Type B pancreatic cell (in vitro differentiated cells): ENCODE measurements around the gene NTMT1. TPM values are rescaled to one million over a fixed set of nuclear protein-coding genes. Genes with fewer than 3 reads are reported as not detected.

ENCODE experiments used
- DNase-seq: peaks from one replicate; pipeline ENCODE4 v3.0.0; 2021; ENCODE audit warnings: mixed read lengths; ENCODE audit not compliant: unreplicated experiment; ENCODE audit errors: extremely low spot score
- H3K27ac Mint-ChIP-seq: 2 replicates; pipeline ENCODE4 v1.8.0; 2021; ENCODE audit warnings: mild to moderate bottlenecking, mixed read lengths
- H3K27me3 Mint-ChIP-seq: 2 replicates; pipeline ENCODE4 v1.8.0; 2021; ENCODE audit warnings: mixed read lengths
- H3K36me3 Mint-ChIP-seq: 2 replicates; pipeline ENCODE4 v1.8.0; 2021; ENCODE audit warnings: mixed read lengths
- H3K4me1 Mint-ChIP-seq: one replicate; pipeline ENCODE4 v1.8.0; 2021; ENCODE audit warnings: mixed read lengths; ENCODE audit not compliant: unreplicated experiment
- H3K4me3 Mint-ChIP-seq: 2 replicates; pipeline ENCODE4 v1.8.0; 2021; ENCODE audit warnings: mild to moderate bottlenecking, mixed read lengths
- H3K9me3 Mint-ChIP-seq: 2 replicates; pipeline ENCODE4 v1.8.0; 2021; ENCODE audit warnings: mixed read lengths
- CTCF ChIP-seq: fragments of 200-600 bp; sonication (generic); conservative IDR thresholded peaks from 2 replicates; pipeline ENCODE4 v1.5.0; 2021; ENCODE audit warnings: antibody characterized with exemption, mild to moderate bottlenecking
- total RNA-seq: library from RNA; stranded (reverse); gene quantifications from 2 replicates; pipeline ENCODE4 v1.2.1, GENCODE V29; 2021; ENCODE audit warnings: low replicate concordance

The NTMT1 gene
- total RNA-seq, 1 donor from 2014 or later: 33.5 TPM

DNA sequence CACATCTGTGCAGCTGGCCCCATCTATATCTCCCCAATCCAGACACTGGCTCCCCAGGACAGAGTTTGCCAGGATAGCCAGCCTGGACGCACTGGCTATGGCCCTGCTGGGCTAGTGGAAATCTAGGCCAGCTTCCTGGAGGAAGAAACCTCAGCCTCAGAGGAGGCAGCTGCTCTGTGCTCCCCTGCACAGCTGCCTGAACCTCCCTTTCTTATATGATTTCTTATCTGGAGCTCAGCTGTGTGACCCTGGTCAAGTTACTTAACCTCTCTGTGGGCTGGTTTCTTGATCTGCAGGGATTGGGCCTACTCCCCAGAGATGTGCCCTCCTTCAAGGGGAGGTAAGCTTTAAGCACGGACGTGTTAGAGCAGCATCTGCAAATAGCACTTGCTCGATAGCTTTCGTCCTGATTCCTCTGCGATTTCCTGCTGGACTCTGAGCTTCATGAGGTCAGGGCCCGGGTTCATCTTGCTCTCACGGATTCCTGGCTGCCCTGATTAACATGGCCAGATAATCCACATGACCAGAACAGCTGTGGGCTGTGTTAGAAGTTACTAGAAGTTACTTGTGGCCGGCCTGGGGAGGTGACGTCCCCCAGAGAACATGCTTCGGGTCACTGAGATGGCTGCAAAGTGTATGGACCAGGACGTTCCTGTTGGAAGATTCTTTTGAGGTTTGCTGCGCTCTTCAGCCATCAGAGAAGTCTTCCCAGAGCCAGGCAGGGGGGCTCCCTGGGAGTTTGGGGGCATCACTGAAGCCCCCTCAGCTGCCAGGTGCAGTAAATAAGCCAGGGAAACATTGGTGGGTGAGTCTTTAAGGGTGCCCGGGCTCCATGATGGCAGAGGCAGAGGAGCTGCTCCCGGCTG is 19.6 kb upstream of the NTMT1 start:
- no peaks in the 10 kb centered on the region for H3K9me3 Mint-ChIP-seq
- peaks cover 37% of the 10 kb centered on the region for H3K4me1 Mint-ChIP-seq
- peak overlapping the region; percentile 36 for H3K27ac Mint-ChIP-seq

GRCh38 chr9:129607027-129607387 is 19.0 kb upstream of the NTMT1 start:
- Mint-ChIP-seq H3K4me1 (peaks cover 37% of the 10 kb centered on the region), H3K9me3 (no peaks in the 10 kb centered on the region), H3K4me3 (no peak overlapping the region), H3K27ac (peak overlapping the region; percentile 87), H3K27me3 (no peaks in the 10 kb centered on the region), H3K36me3 (no peaks in the 10 kb centered on the region)
- no peak for DNase-seq
- no peak for TF ChIP-seq CTCF

More for the DNA sequence above, 19.6 kb upstream of the NTMT1 start:
- no peak for TF ChIP-seq CTCF
- no peak for DNase-seq
- H3K36me3 Mint-ChIP-seq: no peaks in the 10 kb centered on the region
- H3K4me3 Mint-ChIP-seq: no peak overlapping the region
- no peaks in the 10 kb centered on the region for H3K27me3 Mint-ChIP-seq

DNA sequence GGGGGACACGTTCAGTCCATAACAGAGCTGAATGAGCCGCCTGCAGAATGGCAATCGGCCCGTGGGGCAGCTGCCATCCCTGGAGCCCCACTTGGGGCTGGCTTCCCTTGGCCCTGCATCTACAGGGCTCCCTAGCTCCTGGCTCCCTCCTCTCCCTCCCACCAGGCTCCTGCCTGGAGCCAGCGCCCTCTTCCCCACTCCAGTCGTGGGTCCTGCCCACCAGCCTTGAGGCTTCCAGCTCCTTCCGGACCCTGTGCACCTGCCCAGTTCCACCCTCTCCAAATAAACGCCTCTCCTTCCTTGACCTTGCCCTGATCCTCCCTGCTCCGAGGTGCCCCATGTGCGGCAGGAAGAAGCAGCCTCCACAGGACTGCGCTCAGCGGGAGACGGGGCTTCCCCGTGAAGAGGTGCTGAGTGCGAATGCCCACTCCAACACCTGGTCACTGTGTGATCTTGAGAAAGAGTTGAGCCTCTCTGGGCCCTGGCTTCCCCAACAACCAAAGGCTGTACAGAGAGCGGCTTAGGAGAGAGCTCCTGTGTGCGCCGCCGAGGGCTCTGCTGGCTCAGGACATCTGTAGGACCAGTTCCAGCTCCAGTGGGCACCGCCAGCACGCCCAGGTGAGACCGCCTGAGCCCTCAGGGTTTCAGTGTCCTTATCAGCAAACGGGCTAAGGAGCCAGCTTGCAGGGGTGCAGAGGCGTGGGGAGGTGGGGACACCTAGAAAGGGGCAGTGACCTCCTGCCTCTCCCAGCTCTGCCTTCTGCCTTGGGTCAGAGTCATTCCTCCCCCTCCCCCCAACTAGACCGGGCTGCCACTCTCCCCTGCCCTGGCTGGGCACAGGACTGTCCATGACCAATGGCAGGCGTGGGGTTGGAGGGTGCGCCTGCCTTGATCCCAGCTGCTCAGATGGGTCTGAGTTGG is 17.1 kb upstream of the NTMT1 start:
- Mint-ChIP-seq H3K27me3 (no peaks in the 10 kb centered on the region), H3K4me1 (peaks cover 39% of the 10 kb centered on the region), H3K9me3 (no peaks in the 10 kb centered on the region), H3K4me3 (peak overlapping the region; percentile 60), H3K27ac (peak overlapping the region; percentile 81), H3K36me3 (no peaks in the 10 kb centered on the region)
- DNase-seq: no peak
- TF ChIP-seq CTCF: no peak

GRCh38 chr9:129609486-129610212 is 16.3 kb upstream of the NTMT1 start:
- Mint-ChIP-seq H3K9me3 (no peaks in the 10 kb centered on the region), H3K36me3 (no peaks in the 10 kb centered on the region), H3K4me1 (peaks cover 37% of the 10 kb centered on the region), H3K4me3 (peak overlapping the region; percentile 93), H3K27me3 (no peaks in the 10 kb centered on the region), H3K27ac (peak overlapping the region; percentile 91)
- no peak for DNase-seq
- no peak for TF ChIP-seq CTCF

DNA sequence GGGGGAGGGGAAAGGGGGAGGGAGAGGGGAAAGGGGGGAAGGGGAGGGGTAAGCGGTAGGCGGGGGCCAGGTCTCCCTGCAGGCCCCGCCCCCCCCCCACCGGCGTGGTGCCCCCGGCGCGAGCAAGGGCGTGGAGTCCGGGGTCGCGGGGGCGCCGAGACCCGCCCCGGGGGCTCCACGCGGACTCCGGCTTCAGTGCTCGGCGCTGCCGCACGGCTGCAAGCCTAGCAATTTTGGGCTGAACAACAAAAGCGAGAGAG is 15.8 kb upstream of the NTMT1 start:
- Mint-ChIP-seq H3K27me3 (no peaks in the 10 kb centered on the region), H3K36me3 (no peaks in the 10 kb centered on the region), H3K27ac (peak overlapping the region; percentile 91), H3K4me3 (peak overlapping the region; percentile 47), H3K4me1 (peaks cover 35% of the 10 kb centered on the region), H3K9me3 (no peaks in the 10 kb centered on the region)
- no peak for TF ChIP-seq CTCF
- DNase-seq: no peak
